Endothelial cell of umbilical vein (primary cell): ENCODE measurements around the gene GJB4. TPM values are rescaled to one million over a fixed set of nuclear protein-coding genes. Genes with fewer than 3 reads are reported as not detected.

Source experiments
- BruUV-seq: library from RNA; stranded (reverse); fragments of 400-500 nt; replicated peaks from 2 replicates; lab custom pipeline; 2021; lab: Mats Ljungman, UMichigan
- CTCF ChIA-PET: fragments of 300-600, 350-600 bp; sonication (Branson Sonifier 250); formaldehyde crosslinking; loops from one replicate; lab custom pipeline; 2021; ENCODE audit warnings: antibody characterized with exemption, inconsistent platforms; lab: Charles Lee
- POLR2A ChIA-PET: fragments of 300-600, 350-600 bp; sonication (Branson Sonifier 250); formaldehyde crosslinking; loops from one replicate; lab custom pipeline; 2021; ENCODE audit warnings: antibody characterized with exemption, inconsistent platforms; lab: Charles Lee
- DNase-seq: peaks from one replicate; pipeline ENCODE4 v3.0.0-alpha.2; 2011; ENCODE audit warnings: low read depth, low spot score
- FAIRE-seq: peaks from 2 replicates; lab custom pipeline; 2011; peaks lifted over from hg19 to GRCh38; lab: Jason Lieb, UNC
- H2AFZ ChIP-seq: 2 replicates; pipeline ENCODE4 v1.6.0; 2012; ENCODE audit warnings: low read depth, low read length, control low read depth, inconsistent platforms
- H3K27ac ChIP-seq: 2 replicates; pipeline ENCODE4 v1.5.1; 2011; ENCODE audit warnings: low read depth, mild to moderate bottlenecking, control low read depth, low read length, moderate library complexity; ENCODE audit not compliant: insufficient read depth
- H3K27me3 ChIP-seq, 2 experiments: 2 replicates each; pipeline versions ENCODE4 v1.6.0 to v1.6.1; 2011; ENCODE audit warnings: low read length in 2 of 2, mixed read lengths in 1 of 2; ENCODE audit not compliant: control insufficient read depth in 2 of 2, insufficient read depth in 2 of 2
- H3K36me3 ChIP-seq, 2 experiments: 2 replicates in 1 of 2; 3 replicates in 1 of 2; pipeline ENCODE4 v1.5.1; 2011; ENCODE audit warnings: low read length in 2 of 2, mild to moderate bottlenecking in 1 of 2, moderate library complexity in 1 of 2; ENCODE audit not compliant: control insufficient read depth in 2 of 2, insufficient read depth in 2 of 2; ENCODE audit errors: extremely low read depth in 1 of 2
- H3K4me1 ChIP-seq: 3 replicates; pipeline ENCODE4 v1.5.1; 2011; ENCODE audit warnings: mild to moderate bottlenecking, low read length; ENCODE audit not compliant: control insufficient read depth, insufficient read depth; ENCODE audit errors: extremely low read depth
- H3K4me2 ChIP-seq: 2 replicates; pipeline ENCODE4 v1.6.1; 2011; ENCODE audit warnings: low read length, control low read depth, mixed read lengths; ENCODE audit not compliant: insufficient read depth
- H3K4me3 ChIP-seq, 3 experiments: fragments of 200-600 bp in 1 of 3; sonication (generic), shearing (Covaris generic) in 1 of 3; replicated peaks in 1 of 3; 2 replicates each; pipeline ENCODE4 v1.5.1; 2011 to 2016; ENCODE audit warnings: control low read depth in 3 of 3, low read length in 3 of 3, mild to moderate bottlenecking in 2 of 3, inconsistent platforms in 1 of 3, low read depth in 1 of 3, moderate library complexity in 1 of 3; ENCODE audit not compliant: insufficient read depth in 1 of 3
- H3K79me2 ChIP-seq: 2 replicates; pipeline ENCODE4 v1.6.0; 2012; ENCODE audit warnings: low read length, inconsistent platforms; ENCODE audit not compliant: control insufficient read depth, insufficient read depth
- H3K9ac ChIP-seq: replicated peaks from 2 replicates; pipeline ENCODE3; 2011; ENCODE audit warnings: low read length, control low read depth; ENCODE audit not compliant: insufficient read depth; ENCODE audit errors: extremely low read depth
- H3K9me1 ChIP-seq: replicated peaks from 3 replicates; pipeline ENCODE4 v1.6.0; 2011; ENCODE audit warnings: mild to moderate bottlenecking, low read length; ENCODE audit not compliant: control insufficient read depth, insufficient read depth; ENCODE audit errors: extremely low read depth
- H3K9me3 ChIP-seq: replicated peaks from 2 replicates; pipeline ENCODE4 v1.5.1; 2012; ENCODE audit warnings: low read length, inconsistent platforms; ENCODE audit not compliant: control insufficient read depth, insufficient read depth
- H4K20me1 ChIP-seq: replicated peaks from 2 replicates; pipeline ENCODE3; 2011; ENCODE audit warnings: mild to moderate bottlenecking, low read length; ENCODE audit not compliant: control insufficient read depth, insufficient read depth; ENCODE audit errors: extremely low read depth
- EZH2 ChIP-seq: IDR thresholded peaks from 2 replicates; pipeline ENCODE4 v1.6.1; 2012; ENCODE audit warnings: borderline replicate concordance, low read depth, mild to moderate bottlenecking, moderate library complexity, low read length, inconsistent platforms; ENCODE audit not compliant: severe bottlenecking
- FOS ChIP-seq: IDR thresholded peaks from 2 replicates; pipeline ENCODE4 v1.6.1; 2011; ENCODE audit warnings: mild to moderate bottlenecking, low read length, moderate library complexity, borderline replicate concordance; ENCODE audit not compliant: insufficient read depth
- GATA2 ChIP-seq: IDR thresholded peaks from 2 replicates; pipeline ENCODE4 v1.7.0; 2011; ENCODE audit warnings: low read depth, mild to moderate bottlenecking, moderate library complexity, mixed read lengths, low read length; ENCODE audit not compliant: insufficient read length, insufficient read depth
- JUN ChIP-seq: IDR thresholded peaks from 2 replicates; pipeline ENCODE4 v1.6.1; 2011; ENCODE audit warnings: borderline replicate concordance, low read depth; ENCODE audit not compliant: insufficient read length, insufficient read depth
- MYC ChIP-seq: IDR thresholded peaks from one replicate; pipeline ENCODE4 v1.6.1; 2011; ENCODE audit warnings: mild to moderate bottlenecking, low read depth, low read length
- dilution Hi-C: fragments of 300-500 bp; cut with MboI; formaldehyde crosslinking; loops from one replicate; pipeline ENCODE4 v1.15.0; 2019; ENCODE audit warnings: low sequenced_read_pairs; ENCODE audit not compliant: extremely low pct_ligation_motif_present
- intact Hi-C: fragments of 100-400 bp; cut with micrococcal nuclease; formaldehyde crosslinking; loops from one replicate; pipeline ENCODE4 v1.10.0; 2022
- polyA plus RNA-seq, 4 experiments: library from polyadenylated mRNA; depleted of rRNA in 3 of 4; stranded (reverse) in 3 of 4; unstranded in 1 of 4; fragments of >200 nt; gene quantifications; 2 replicates each; pipeline versions ENCODE4 v1.2.1 to v1.2.3, GENCODE V29; 2011 to 2012; ENCODE audit warnings: missing spikeins in 1 of 4
- total RNA-seq: library from RNA; stranded (reverse); gene quantifications from 2 replicates; pipeline ENCODE4 v1.2.3, GENCODE V29; 2021
- TF ChIP-seq, protein P1 (sequence below), 2 donors: IDR thresholded peaks; 1 replicate in 1 of 2; 2 replicates in 1 of 2; pipeline ENCODE4 v1.5.1; 2011; ENCODE audit warnings: low read length in 2 of 2, mild to moderate bottlenecking in 2 of 2, moderate library complexity in 2 of 2, control low read depth in 1 of 2, inconsistent platforms in 1 of 2, low read depth in 1 of 2; ENCODE audit not compliant: insufficient read depth in 1 of 2; ENCODE audit errors: extremely low read depth in 1 of 2
- TF ChIP-seq, protein P2 (sequence below): IDR thresholded peaks from 2 replicates; pipeline ENCODE4 v1.6.1; 2011; ENCODE audit not compliant: insufficient read depth, insufficient read length

The GJB4 gene
- total and polyA plus RNA-seq, 2 donors (not counting 3 experiments of a cell fraction or from before 2014, with no cell fraction given) = not detected

DNA sequence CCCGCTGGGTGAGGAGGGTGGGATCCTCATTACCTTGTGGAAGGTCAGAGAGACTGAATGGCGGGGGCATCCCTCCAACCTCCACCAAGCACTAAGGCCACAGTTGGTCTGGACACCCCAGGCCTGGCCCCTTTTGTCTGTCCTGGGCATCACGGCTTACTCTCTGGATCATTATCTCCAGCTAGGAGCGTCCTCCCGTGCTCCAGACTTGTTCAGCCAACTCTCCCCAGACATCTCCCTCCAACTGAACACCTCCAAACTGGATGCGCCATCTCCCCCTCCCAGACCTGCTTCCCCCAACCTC lies 11.9 kb upstream of the GJB4 start:
- Histone ChIP-seq H2AFZ (no peak overlapping the region), H3K9ac (no peak overlapping the region), H3K27me3 (no peaks in the 10 kb centered on the region), H4K20me1 (no peaks in the 10 kb centered on the region), H3K36me3 (no peaks in the 10 kb centered on the region), H3K4me3 (no peak overlapping the region), H3K27ac (no peak overlapping the region), H3K9me3 (no peaks in the 10 kb centered on the region), H3K79me2 (no peaks in the 10 kb centered on the region), H3K4me2 (no peak overlapping the region), H3K9me1 (no peaks in the 10 kb centered on the region), H3K4me1 (no peaks in the 10 kb centered on the region)
- CTCF ChIA-PET = interaction anchor here (1.3 kb wide), 1 partner anchor 1114 kb away, joined by 5 read pairs; no protein-coding TSS in a partner anchor
- TF ChIP-seq JUN = no peak
- TF ChIP-seq, protein P1, sequence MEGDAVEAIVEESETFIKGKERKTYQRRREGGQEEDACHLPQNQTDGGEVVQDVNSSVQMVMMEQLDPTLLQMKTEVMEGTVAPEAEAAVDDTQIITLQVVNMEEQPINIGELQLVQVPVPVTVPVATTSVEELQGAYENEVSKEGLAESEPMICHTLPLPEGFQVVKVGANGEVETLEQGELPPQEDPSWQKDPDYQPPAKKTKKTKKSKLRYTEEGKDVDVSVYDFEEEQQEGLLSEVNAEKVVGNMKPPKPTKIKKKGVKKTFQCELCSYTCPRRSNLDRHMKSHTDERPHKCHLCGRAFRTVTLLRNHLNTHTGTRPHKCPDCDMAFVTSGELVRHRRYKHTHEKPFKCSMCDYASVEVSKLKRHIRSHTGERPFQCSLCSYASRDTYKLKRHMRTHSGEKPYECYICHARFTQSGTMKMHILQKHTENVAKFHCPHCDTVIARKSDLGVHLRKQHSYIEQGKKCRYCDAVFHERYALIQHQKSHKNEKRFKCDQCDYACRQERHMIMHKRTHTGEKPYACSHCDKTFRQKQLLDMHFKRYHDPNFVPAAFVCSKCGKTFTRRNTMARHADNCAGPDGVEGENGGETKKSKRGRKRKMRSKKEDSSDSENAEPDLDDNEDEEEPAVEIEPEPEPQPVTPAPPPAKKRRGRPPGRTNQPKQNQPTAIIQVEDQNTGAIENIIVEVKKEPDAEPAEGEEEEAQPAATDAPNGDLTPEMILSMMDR (IDR thresholded peaks at IDR 0.05; ENCODE audit: extremely low read depth in 1 of 2, insufficient read depth in 1 of 2, low read depth in 1 of 2, low read length in 2 of 2) = no peak
- TF ChIP-seq GATA2 = no peak
- TF ChIP-seq, protein P2, sequence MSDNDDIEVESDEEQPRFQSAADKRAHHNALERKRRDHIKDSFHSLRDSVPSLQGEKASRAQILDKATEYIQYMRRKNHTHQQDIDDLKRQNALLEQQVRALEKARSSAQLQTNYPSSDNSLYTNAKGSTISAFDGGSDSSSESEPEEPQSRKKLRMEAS = no peak
- POLR2A ChIA-PET = no interaction called here
- intact Hi-C loops = no loop called here
- dilution Hi-C loops = no loop called here
- BruUV-seq = no TSS peak
- FAIRE-seq = no peak
- no peak for DNase-seq

DNA sequence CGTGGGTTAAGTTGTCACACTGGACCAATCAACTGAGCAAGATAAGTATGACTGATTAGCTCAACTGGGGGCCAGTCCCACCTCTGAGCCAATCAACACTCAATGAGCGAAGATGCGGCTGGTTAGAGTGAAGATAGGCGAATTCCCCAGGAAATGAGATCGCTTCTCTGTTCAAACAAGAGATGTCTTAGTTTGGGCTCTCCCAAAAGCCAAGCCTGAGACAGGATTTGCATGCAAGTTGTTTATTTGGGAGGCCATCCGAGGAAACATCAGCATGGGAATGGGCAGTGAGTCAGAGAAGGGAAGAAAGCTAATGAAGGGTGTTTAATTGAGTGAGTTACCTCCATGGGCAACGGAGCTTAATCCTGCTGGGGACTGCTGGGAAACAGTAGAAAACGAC lies 9.5 kb upstream of the GJB4 start:
- dilution Hi-C loops = no loop called here
- no peak for FAIRE-seq
- DNase-seq = no peak
- ChIA-PET CTCF (no interaction called here), POLR2A (no interaction called here)
- H2AFZ ChIP-seq = no peak overlapping the region
- H4K20me1 ChIP-seq = no peaks in the 10 kb centered on the region
- H3K9me1 ChIP-seq = no peaks in the 10 kb centered on the region
- no peaks in the 10 kb centered on the region for H3K9me3 ChIP-seq
- no peaks in the 10 kb centered on the region for H3K79me2 ChIP-seq
- no peak for TF ChIP-seq FOS
- TF ChIP-seq EZH2 = no peak
- TF ChIP-seq, protein P2 = no peak
- no peak for TF ChIP-seq MYC
- H3K27me3 ChIP-seq = no peaks in the 10 kb centered on the region
- intact Hi-C loops = no loop called here
- no peaks in the 10 kb centered on the region for H3K36me3 ChIP-seq
- no TSS peak for BruUV-seq
- no peak overlapping the region for H3K4me3 ChIP-seq
- no peak overlapping the region for H3K4me2 ChIP-seq
- H3K27ac ChIP-seq = no peak overlapping the region
- H3K4me1 ChIP-seq = no peaks in the 10 kb centered on the region
- H3K9ac ChIP-seq = no peak overlapping the region
